GM23338 (cell line): Measurements from ENCODE around the gene CCNY. TPM values are rescaled to one million over a fixed set of nuclear protein-coding genes. Genes with fewer than 3 reads are reported as not detected.

Experiments
- ATAC-seq: fragments of 200-7000 bp; cut with Tn5 transposase; 3 replicates; pipeline ENCODE4 v1.9.1; 2020
- DNase-seq: peaks from one replicate; pipeline ENCODE4 v3.0.0-alpha.2; 2015; ENCODE audit warnings: low spot score
- H2AFZ ChIP-seq: fragments of 200-600 bp; sonication (generic); 2 replicates; pipeline ENCODE4 v1.8.0; 2016; ENCODE audit warnings: antibody characterized with exemption, mild to moderate bottlenecking, moderate library complexity
- H3F3A ChIP-seq: fragments of 200-600 bp; sonication (generic); replicated peaks from 2 replicates; pipeline ENCODE4 v1.8.0; 2017; ENCODE audit warnings: antibody characterized with exemption, mixed run types, low read depth
- H3K27ac ChIP-seq: fragments of 200-600 bp; sonication (generic); 2 replicates; pipeline ENCODE4 v1.6.1; 2016; ENCODE audit warnings: low read depth
- H3K27me3 ChIP-seq: fragments of 200-600 bp; sonication (generic); 2 replicates; pipeline ENCODE4 v1.8.0; 2016; ENCODE audit warnings: mild to moderate bottlenecking, mixed run types, moderate library complexity; ENCODE audit not compliant: insufficient read depth
- H3K36me3 ChIP-seq: fragments of 200-600 bp; sonication (generic); 2 replicates; pipeline ENCODE4 v1.8.0; 2016; ENCODE audit warnings: mild to moderate bottlenecking; ENCODE audit not compliant: insufficient read depth
- H3K4me1 ChIP-seq: fragments of 200-600 bp; sonication (generic); 2 replicates; pipeline ENCODE4 v1.8.0; 2016; ENCODE audit warnings: mild to moderate bottlenecking, moderate library complexity; ENCODE audit not compliant: insufficient read depth
- H3K4me2 ChIP-seq: fragments of 200-600 bp; sonication (generic); 2 replicates; pipeline ENCODE4 v1.7.1; 2017; ENCODE audit warnings: mixed run types
- H3K4me3 ChIP-seq: fragments of 200-600 bp; sonication (generic); 2 replicates; pipeline ENCODE4 v1.6.1; 2016; ENCODE audit warnings: mixed run types
- H3K79me2 ChIP-seq: fragments of 200-600 bp; sonication (generic); replicated peaks from 2 replicates; pipeline ENCODE4 v1.8.0; 2017; ENCODE audit warnings: mild to moderate bottlenecking; ENCODE audit not compliant: insufficient read depth
- H3K9me2 ChIP-seq: fragments of 200-600 bp; sonication (generic); 2 replicates; pipeline ENCODE4 v1.8.0; 2017; ENCODE audit not compliant: insufficient read depth
- H4K20me1 ChIP-seq: fragments of 200-600 bp; sonication (generic); replicated peaks from 2 replicates; pipeline ENCODE4 v1.8.0; 2017; ENCODE audit warnings: mild to moderate bottlenecking; ENCODE audit not compliant: insufficient read depth
- H3K27ac Mint-ChIP-seq: 2 replicates; pipeline ENCODE4 v1.8.0; 2020; ENCODE audit warnings: inconsistent platforms, mild to moderate bottlenecking, moderate library complexity, mixed read lengths
- H3K27me3 Mint-ChIP-seq: 3 replicates; pipeline ENCODE4 v1.8.0; 2022; ENCODE audit warnings: low read depth, mild to moderate bottlenecking, moderate library complexity, mixed read lengths, inconsistent platforms; ENCODE audit not compliant: insufficient read depth, poor library complexity
- H3K36me3 Mint-ChIP-seq: 3 replicates; pipeline ENCODE4 v1.8.0; 2021; ENCODE audit warnings: low read depth, mild to moderate bottlenecking, inconsistent platforms, moderate library complexity, mixed read lengths
- H3K4me1 Mint-ChIP-seq: 3 replicates; pipeline ENCODE4 v1.8.0; 2020; ENCODE audit warnings: mild to moderate bottlenecking, inconsistent platforms, mixed read lengths
- H3K4me3 Mint-ChIP-seq: 3 replicates; pipeline ENCODE4 v1.8.0; 2021; ENCODE audit warnings: moderate library complexity, mild to moderate bottlenecking, inconsistent platforms, mixed read lengths
- H3K9me3 Mint-ChIP-seq: 3 replicates; pipeline ENCODE4 v1.8.0; 2020; ENCODE audit warnings: moderate library complexity, mild to moderate bottlenecking, inconsistent platforms, mixed read lengths
- EZH2 ChIP-seq: fragments of 200-600 bp; sonication (generic); IDR thresholded peaks from one replicate; pipeline ENCODE4 v1.8.0; 2017; ENCODE audit warnings: antibody characterized with exemption, mild to moderate bottlenecking, low read depth; ENCODE audit not compliant: unreplicated experiment
- EZH2phosphoT487 ChIP-seq: fragments of 200-600 bp; sonication (generic); IDR thresholded peaks from one replicate; pipeline ENCODE4 v1.8.1; 2018; ENCODE audit warnings: antibody characterized with exemption; ENCODE audit not compliant: unreplicated experiment
- JUNB ChIP-seq: IDR thresholded peaks from one replicate; pipeline ENCODE4 v1.6.1; 2016; ENCODE audit warnings: antibody characterized with exemption; ENCODE audit not compliant: unreplicated experiment
- STAT1 ChIP-seq: IDR thresholded peaks from one replicate; pipeline ENCODE4 v1.6.1; 2016; ENCODE audit warnings: antibody characterized with exemption; ENCODE audit not compliant: unreplicated experiment
- ZNF114 ChIP-seq: fragments of 250-450 bp; sonication (Bioruptor Pico); IDR thresholded peaks from 2 replicates; pipeline ENCODE4 v1.5.0; 2020; ENCODE audit warnings: mild to moderate bottlenecking, moderate library complexity
- ZNF331 ChIP-seq: fragments of 250-450 bp; sonication (Bioruptor Pico); IDR thresholded peaks from 2 replicates; pipeline ENCODE4 v1.5.0; 2020; ENCODE audit warnings: low read depth, mild to moderate bottlenecking, moderate library complexity
- polyA plus RNA-seq: library from polyadenylated mRNA; unstranded; fragments of >200 nt; fragmentation: Nextera tagmentation; extraction: Ambion mirVana; gene quantifications from 2 replicates; pipeline ENCODE4 v1.2.1, GENCODE V29; 2016
- total RNA-seq: library from RNA; depleted of rRNA; stranded (reverse); fragments of >200 nt; shearing (Covaris generic); gene quantifications from 2 replicates; pipeline ENCODE4 v1.2.3, GENCODE V29; 2014
- TF ChIP-seq, protein P1 (sequence below): fragments of 250-450 bp; sonication (Bioruptor Pico); IDR thresholded peaks from 2 replicates; pipeline ENCODE4 v1.5.0; 2020; ENCODE audit warnings: mild to moderate bottlenecking, moderate library complexity
- TF ChIP-seq, protein P2 (sequence below): IDR thresholded peaks from one replicate; pipeline ENCODE4 v1.6.1; 2018; ENCODE audit warnings: antibody characterized with exemption; ENCODE audit not compliant: unreplicated experiment
- TF ChIP-seq, protein P3 (sequence below): IDR thresholded peaks from 2 replicates; pipeline ENCODE4 v1.6.1; 2016; ENCODE audit warnings: antibody characterized with exemption

Gene CCNY
- total and polyA plus RNA-seq, 2 experiments from 2014 or later = 14.2 to 29.0 TPM

DNA sequence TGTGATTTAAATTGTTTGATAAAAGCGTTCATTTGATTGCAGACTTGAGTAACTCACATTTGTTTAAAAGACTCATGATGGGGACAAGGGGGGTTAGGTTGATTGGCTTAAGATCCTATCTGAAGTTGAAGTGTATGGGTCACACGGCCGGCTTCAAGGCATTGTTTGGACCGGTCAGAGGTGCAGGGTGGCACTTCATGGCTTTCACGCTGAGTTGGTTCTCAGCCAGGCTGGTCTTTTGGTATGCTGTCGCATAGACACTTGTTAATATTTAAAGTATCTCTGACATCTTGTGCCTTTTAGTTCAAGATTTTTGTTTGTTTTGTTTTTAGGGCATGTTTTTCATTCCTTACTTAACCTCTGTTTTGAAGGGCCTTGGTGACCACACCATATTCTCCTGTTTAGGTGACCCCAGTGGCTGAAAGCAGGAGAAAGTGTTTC is 58.1 kb downstream of the CCNY start:
- Histone ChIP-seq H2AFZ (no peak overlapping the region), H3K4me3 (peak overlapping the region; percentile 7; the same call in 1 of the 2 replicates), H3K4me2 (peak overlapping the region; percentile 62), H3K27ac (peak overlapping the region; percentile 90), H3K9me2 (no peaks in the 10 kb centered on the region), H3K4me1 (peaks cover 67% of the 10 kb centered on the region), H3K36me3 (no peaks in the 10 kb centered on the region), H3K79me2 (peaks cover 89% of the 10 kb centered on the region), H4K20me1 (peaks cover 3% of the 10 kb centered on the region; the same call in 1 of the 2 replicates), H3F3A (0 out of 2 replicates have a peak, but pooled peaks cover 2% of the 10 kb centered on the region), H3K27me3 (no peaks in the 10 kb centered on the region)
- peak; percentile 52 for DNase-seq
- TF ChIP-seq ZNF331 (CRISPR knock-in tag) (no peak), EZH2phosphoT487 (no peak), JUNB (no peak), ZNF114 (CRISPR knock-in tag) (no peak), STAT1 (no peak), EZH2 (no peak)
- TF ChIP-seq, protein P1, sequence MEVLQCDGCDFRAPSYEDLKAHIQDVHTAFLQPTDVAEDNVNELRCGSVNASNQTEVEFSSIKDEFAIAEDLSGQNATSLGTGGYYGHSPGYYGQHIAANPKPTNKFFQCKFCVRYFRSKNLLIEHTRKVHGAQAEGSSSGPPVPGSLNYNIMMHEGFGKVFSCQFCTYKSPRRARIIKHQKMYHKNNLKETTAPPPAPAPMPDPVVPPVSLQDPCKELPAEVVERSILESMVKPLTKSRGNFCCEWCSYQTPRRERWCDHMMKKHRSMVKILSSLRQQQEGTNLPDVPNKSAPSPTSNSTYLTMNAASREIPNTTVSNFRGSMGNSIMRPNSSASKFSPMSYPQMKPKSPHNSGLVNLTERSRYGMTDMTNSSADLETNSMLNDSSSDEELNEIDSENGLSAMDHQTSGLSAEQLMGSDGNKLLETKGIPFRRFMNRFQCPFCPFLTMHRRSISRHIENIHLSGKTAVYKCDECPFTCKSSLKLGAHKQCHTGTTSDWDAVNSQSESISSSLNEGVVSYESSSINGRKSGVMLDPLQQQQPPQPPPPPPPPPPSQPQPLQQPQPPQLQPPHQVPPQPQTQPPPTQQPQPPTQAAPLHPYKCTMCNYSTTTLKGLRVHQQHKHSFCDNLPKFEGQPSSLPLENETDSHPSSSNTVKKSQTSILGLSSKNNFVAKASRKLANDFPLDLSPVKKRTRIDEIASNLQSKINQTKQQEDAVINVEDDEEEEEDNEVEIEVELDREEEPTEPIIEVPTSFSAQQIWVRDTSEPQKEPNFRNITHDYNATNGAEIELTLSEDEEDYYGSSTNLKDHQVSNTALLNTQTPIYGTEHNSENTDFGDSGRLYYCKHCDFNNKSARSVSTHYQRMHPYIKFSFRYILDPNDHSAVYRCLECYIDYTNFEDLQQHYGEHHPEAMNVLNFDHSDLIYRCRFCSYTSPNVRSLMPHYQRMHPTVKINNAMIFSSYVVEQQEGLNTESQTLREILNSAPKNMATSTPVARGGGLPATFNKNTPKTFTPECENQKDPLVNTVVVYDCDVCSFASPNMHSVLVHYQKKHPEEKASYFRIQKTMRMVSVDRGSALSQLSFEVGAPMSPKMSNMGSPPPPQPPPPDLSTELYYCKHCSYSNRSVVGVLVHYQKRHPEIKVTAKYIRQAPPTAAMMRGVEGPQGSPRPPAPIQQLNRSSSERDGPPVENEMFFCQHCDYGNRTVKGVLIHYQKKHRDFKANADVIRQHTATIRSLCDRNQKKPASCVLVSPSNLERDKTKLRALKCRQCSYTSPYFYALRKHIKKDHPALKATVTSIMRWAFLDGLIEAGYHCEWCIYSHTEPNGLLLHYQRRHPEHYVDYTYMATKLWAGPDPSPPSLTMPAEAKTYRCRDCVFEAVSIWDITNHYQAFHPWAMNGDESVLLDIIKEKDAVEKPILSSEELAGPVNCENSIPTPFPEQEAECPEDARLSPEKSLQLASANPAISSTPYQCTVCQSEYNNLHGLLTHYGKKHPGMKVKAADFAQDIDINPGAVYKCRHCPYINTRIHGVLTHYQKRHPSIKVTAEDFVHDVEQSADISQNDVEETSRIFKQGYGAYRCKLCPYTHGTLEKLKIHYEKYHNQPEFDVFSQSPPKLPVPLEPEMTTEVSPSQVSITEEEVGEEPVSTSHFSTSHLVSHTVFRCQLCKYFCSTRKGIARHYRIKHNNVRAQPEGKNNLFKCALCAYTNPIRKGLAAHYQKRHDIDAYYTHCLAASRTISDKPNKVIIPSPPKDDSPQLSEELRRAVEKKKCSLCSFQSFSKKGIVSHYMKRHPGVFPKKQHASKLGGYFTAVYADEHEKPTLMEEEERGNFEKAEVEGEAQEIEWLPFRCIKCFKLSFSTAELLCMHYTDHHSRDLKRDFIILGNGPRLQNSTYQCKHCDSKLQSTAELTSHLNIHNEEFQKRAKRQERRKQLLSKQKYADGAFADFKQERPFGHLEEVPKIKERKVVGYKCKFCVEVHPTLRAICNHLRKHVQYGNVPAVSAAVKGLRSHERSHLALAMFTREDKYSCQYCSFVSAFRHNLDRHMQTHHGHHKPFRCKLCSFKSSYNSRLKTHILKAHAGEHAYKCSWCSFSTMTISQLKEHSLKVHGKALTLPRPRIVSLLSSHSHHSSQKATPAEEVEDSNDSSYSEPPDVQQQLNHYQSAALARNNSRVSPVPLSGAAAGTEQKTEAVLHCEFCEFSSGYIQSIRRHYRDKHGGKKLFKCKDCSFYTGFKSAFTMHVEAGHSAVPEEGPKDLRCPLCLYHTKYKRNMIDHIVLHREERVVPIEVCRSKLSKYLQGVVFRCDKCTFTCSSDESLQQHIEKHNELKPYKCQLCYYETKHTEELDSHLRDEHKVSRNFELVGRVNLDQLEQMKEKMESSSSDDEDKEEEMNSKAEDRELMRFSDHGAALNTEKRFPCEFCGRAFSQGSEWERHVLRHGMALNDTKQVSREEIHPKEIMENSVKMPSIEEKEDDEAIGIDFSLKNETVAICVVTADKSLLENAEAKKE = no peak
- TF ChIP-seq, protein P2, sequence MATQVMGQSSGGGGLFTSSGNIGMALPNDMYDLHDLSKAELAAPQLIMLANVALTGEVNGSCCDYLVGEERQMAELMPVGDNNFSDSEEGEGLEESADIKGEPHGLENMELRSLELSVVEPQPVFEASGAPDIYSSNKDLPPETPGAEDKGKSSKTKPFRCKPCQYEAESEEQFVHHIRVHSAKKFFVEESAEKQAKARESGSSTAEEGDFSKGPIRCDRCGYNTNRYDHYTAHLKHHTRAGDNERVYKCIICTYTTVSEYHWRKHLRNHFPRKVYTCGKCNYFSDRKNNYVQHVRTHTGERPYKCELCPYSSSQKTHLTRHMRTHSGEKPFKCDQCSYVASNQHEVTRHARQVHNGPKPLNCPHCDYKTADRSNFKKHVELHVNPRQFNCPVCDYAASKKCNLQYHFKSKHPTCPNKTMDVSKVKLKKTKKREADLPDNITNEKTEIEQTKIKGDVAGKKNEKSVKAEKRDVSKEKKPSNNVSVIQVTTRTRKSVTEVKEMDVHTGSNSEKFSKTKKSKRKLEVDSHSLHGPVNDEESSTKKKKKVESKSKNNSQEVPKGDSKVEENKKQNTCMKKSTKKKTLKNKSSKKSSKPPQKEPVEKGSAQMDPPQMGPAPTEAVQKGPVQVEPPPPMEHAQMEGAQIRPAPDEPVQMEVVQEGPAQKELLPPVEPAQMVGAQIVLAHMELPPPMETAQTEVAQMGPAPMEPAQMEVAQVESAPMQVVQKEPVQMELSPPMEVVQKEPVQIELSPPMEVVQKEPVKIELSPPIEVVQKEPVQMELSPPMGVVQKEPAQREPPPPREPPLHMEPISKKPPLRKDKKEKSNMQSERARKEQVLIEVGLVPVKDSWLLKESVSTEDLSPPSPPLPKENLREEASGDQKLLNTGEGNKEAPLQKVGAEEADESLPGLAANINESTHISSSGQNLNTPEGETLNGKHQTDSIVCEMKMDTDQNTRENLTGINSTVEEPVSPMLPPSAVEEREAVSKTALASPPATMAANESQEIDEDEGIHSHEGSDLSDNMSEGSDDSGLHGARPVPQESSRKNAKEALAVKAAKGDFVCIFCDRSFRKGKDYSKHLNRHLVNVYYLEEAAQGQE = no peak
- TF ChIP-seq, protein P3, sequence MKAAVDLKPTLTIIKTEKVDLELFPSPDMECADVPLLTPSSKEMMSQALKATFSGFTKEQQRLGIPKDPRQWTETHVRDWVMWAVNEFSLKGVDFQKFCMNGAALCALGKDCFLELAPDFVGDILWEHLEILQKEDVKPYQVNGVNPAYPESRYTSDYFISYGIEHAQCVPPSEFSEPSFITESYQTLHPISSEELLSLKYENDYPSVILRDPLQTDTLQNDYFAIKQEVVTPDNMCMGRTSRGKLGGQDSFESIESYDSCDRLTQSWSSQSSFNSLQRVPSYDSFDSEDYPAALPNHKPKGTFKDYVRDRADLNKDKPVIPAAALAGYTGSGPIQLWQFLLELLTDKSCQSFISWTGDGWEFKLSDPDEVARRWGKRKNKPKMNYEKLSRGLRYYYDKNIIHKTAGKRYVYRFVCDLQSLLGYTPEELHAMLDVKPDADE = no peak
- H3K4me3 Mint-ChIP-seq = peak overlapping the region; percentile 48
- H3K27me3 Mint-ChIP-seq = peaks cover 8% of the 10 kb centered on the region
- H3K36me3 Mint-ChIP-seq = peaks cover 27% of the 10 kb centered on the region
- H3K9me3 Mint-ChIP-seq = peaks cover 29% of the 10 kb centered on the region
- peak overlapping the region; percentile 81; the same call in 1 of the 2 replicates for H3K27ac Mint-ChIP-seq
- H3K4me1 Mint-ChIP-seq = peaks cover 71% of the 10 kb centered on the region
- ATAC-seq = peak; percentile 51
